Measurements from ENCODE around the gene SLC50A1. TPM values are rescaled to one million over a fixed set of nuclear protein-coding genes. Genes with fewer than 3 reads are reported as not detected.
"Not testable (repeated sequence)": the region's sequence is repeated elsewhere in the genome, so short reads cannot be mapped to it uniquely, and the experiment has no call there.

SLC50A1 gene
- total RNA-seq, 1 donor from 2014 or later = 19.8 TPM

DNA sequence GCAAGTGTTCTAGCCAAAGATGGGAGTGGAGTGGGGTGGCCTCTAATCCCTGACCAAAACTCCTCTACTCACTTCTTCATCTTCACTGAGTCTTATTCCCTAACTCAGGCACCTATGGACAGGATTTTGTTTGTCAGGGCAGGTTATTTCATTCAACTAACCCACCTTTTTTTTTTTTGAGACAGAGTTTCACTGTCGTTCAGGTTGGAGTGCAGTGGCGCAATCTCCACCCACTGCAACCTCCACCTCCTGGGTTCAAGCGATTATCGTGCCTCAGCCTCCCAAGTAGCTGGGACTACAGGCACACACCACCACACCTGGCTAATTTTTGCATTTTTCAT, 32.4 kb downstream of the SLC50A1 start:
- peaks cover 0 to 15% (median 9%) of the 10 kb centered on the region in 3 donors for H3K27me3 ChIP-seq (ENCODE audit: control insufficient read depth in 3 of 3, insufficient read depth in 3 of 3, low read length in 3 of 3)
- H3K9ac ChIP-seq (ENCODE audit: low read depth in 1 of 3, low read length in 3 of 3); H3K4me3 ChIP-seq (ENCODE audit: low read length in 3 of 3); H3K27ac ChIP-seq (ENCODE audit: low read depth, low read length); H3K9me3 ChIP-seq (ENCODE audit: control insufficient read depth in 3 of 3, low read length in 3 of 3): not testable (repeated sequence)
- peaks cover 11 to 19% (median 14%) of the 10 kb centered on the region in 3 donors for H3K36me3 ChIP-seq (ENCODE audit: control insufficient read depth in 3 of 3, insufficient read depth in 3 of 3, low read length in 3 of 3)
- H3K4me1 ChIP-seq (ENCODE audit: control insufficient read depth in 3 of 3, insufficient read depth in 3 of 3, low read length in 3 of 3) = peaks cover 17 to 28% (median 25%) of the 10 kb centered on the region in 3 donors

GRCh38 chr1:155168456-155169210, 33.0 kb downstream of the SLC50A1 start:
- H3K4me3 ChIP-seq (ENCODE audit: low read length in 3 of 3) = no peak overlapping the region
- no peaks in the 10 kb centered on the region for H3K9me3 ChIP-seq (ENCODE audit: control insufficient read depth in 3 of 3, low read length in 3 of 3)
- peaks cover 11 to 19% (median 14%) of the 10 kb centered on the region in 3 donors for H3K36me3 ChIP-seq (ENCODE audit: control insufficient read depth in 3 of 3, insufficient read depth in 3 of 3, low read length in 3 of 3)
- H3K9ac ChIP-seq (ENCODE audit: low read depth in 1 of 3, low read length in 3 of 3) = no peak overlapping the region
- no peak overlapping the region for H3K27ac ChIP-seq (ENCODE audit: low read depth, low read length)
- peaks cover 21 to 32% (median 30%) of the 10 kb centered on the region in 3 donors for H3K4me1 ChIP-seq (ENCODE audit: control insufficient read depth in 3 of 3, insufficient read depth in 3 of 3, low read length in 3 of 3)
- peaks cover 0 to 15% (median 9%) of the 10 kb centered on the region in 3 donors for H3K27me3 ChIP-seq (ENCODE audit: control insufficient read depth in 3 of 3, insufficient read depth in 3 of 3, low read length in 3 of 3)

- Histone ChIP-seq H3K9me3 (ENCODE audit: control insufficient read depth in 3 of 3, low read length in 3 of 3) (no peaks in the 10 kb centered on the region), H3K4me3 (ENCODE audit: low read length in 3 of 3) (no peak overlapping the region), H3K36me3 (ENCODE audit: control insufficient read depth in 3 of 3, insufficient read depth in 3 of 3, low read length in 3 of 3) (peaks cover 11 to 19% (median 14%) of the 10 kb centered on the region in 3 donors), H3K9ac (ENCODE audit: low read depth in 1 of 3, low read length in 3 of 3) (no peak overlapping the region), H3K27me3 (ENCODE audit: control insufficient read depth in 3 of 3, insufficient read depth in 3 of 3, low read length in 3 of 3) (peaks cover 4 to 20% (median 14%) of the 10 kb centered on the region in 3 donors), H3K27ac (ENCODE audit: low read depth, low read length) (no peak overlapping the region), H3K4me1 (ENCODE audit: control insufficient read depth in 3 of 3, insufficient read depth in 3 of 3, low read length in 3 of 3) (peaks cover 22 to 36% (median 32%) of the 10 kb centered on the region in 3 donors)
Measured at GRCh38 chr1:155169541-155169940, 33.9 kb downstream of the SLC50A1 start.

GRCh38 chr1:155170101-155170785, 34.6 kb downstream of the SLC50A1 start:
- Histone ChIP-seq H3K36me3 (ENCODE audit: control insufficient read depth in 3 of 3, insufficient read depth in 3 of 3, low read length in 3 of 3) (peaks cover 11 to 19% (median 14%) of the 10 kb centered on the region in 3 donors), H3K9ac (ENCODE audit: low read depth in 1 of 3, low read length in 3 of 3) (no peak overlapping the region), H3K4me1 (ENCODE audit: control insufficient read depth in 3 of 3, insufficient read depth in 3 of 3, low read length in 3 of 3) (peaks cover 22 to 36% (median 32%) of the 10 kb centered on the region in 3 donors), H3K4me3 (ENCODE audit: low read length in 3 of 3) (no peak overlapping the region), H3K27ac (ENCODE audit: low read depth, low read length) (no peak overlapping the region), H3K27me3 (ENCODE audit: control insufficient read depth in 3 of 3, insufficient read depth in 3 of 3, low read length in 3 of 3) (peaks cover 11 to 26% (median 19%) of the 10 kb centered on the region in 3 donors), H3K9me3 (ENCODE audit: control insufficient read depth in 3 of 3, low read length in 3 of 3) (no peaks in the 10 kb centered on the region)

DNA sequence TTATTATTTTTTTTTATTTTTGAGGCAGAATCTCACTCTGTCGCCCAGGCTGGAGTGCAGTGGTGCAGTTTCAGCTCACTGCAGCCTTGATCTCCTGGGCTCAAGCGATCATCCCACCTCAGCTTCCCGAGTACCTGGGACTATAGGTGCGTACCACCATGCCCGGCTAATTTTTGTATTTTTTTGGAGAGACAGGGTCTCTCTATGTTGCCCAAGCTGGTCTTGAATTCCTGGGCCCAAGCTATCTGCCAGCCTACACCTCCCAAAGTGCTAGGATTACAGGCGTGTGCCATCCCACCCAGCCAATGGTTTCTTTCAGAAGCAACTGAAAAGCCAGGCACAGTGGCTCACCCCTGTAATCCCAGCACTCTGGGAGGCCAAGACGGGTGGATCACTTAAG, 35.2 kb downstream of the SLC50A1 start:
- Histone ChIP-seq H3K27ac (ENCODE audit: low read depth, low read length) (no peak overlapping the region), H3K36me3 (ENCODE audit: control insufficient read depth in 3 of 3, insufficient read depth in 3 of 3, low read length in 3 of 3) (peaks cover 11 to 19% (median 14%) of the 10 kb centered on the region in 3 donors), H3K9me3 (ENCODE audit: control insufficient read depth in 3 of 3, low read length in 3 of 3) (no peaks in the 10 kb centered on the region), H3K9ac (ENCODE audit: low read depth in 1 of 3, low read length in 3 of 3) (no peak overlapping the region), H3K4me3 (ENCODE audit: low read length in 3 of 3) (no peak overlapping the region), H3K4me1 (ENCODE audit: control insufficient read depth in 3 of 3, insufficient read depth in 3 of 3, low read length in 3 of 3) (peaks cover 22 to 35% (median 32%) of the 10 kb centered on the region in 3 donors), H3K27me3 (ENCODE audit: control insufficient read depth in 3 of 3, insufficient read depth in 3 of 3, low read length in 3 of 3) (peaks cover 12 to 28% (median 21%) of the 10 kb centered on the region in 3 donors)

DNA sequence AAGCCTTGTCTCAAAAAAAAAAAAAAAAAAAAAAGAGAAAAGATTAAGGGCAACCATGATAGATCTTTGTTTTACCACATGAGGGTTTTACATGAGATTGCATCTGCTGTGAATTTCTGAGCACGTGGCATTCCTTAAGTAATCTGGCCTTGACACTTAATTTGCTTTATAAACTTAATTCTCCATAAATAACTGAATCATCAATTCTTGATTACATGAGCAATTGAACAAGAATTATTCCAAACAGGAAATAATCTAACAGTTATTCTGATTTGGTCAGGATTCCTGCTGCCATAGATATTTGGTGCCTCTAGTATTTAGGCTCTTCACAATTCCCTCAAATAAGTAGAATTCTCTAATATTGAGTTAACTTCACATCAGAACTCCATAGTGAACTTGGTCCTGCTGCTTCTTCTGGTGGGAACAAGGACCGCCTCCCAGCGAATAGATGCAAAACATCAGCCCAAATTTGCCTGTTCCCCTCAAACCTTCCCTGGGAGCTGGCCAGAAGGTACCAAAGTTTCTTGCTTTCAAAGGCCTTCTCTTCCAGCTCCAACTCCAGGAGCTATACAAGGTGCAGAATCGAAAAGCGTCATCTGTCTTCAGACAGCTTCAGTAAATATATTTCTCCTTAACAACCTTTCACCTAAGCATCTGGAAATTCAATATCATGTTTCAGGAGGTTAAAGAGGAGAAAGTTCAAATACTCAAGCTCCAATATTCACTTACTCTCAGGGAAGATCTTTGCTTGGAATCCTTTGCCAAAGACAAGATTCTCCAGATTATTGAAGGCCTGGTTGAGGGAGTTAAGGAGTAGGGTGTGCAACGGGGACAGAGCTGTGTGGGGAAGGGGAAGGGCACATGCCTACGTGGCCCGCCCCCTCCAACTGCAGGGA, 36.4 kb downstream of the SLC50A1 start:
- Histone ChIP-seq H3K4me1 (ENCODE audit: control insufficient read depth in 3 of 3, insufficient read depth in 3 of 3, low read length in 3 of 3) (peaks cover 18 to 35% (median 28%) of the 10 kb centered on the region in 3 donors), H3K27me3 (ENCODE audit: control insufficient read depth in 3 of 3, insufficient read depth in 3 of 3, low read length in 3 of 3) (peaks cover 12 to 18% (median 12%) of the 10 kb centered on the region in 3 donors), H3K36me3 (ENCODE audit: control insufficient read depth in 3 of 3, insufficient read depth in 3 of 3, low read length in 3 of 3) (peaks cover 11 to 19% (median 14%) of the 10 kb centered on the region in 3 donors), H3K4me3 (ENCODE audit: low read length in 3 of 3) (peak overlapping the region; percentile 89 to 96 (median 93)), H3K27ac (ENCODE audit: low read depth, low read length) (peak overlapping the region; percentile 95), H3K9me3 (ENCODE audit: control insufficient read depth in 3 of 3, low read length in 3 of 3) (no peaks in the 10 kb centered on the region), H3K9ac (ENCODE audit: low read depth in 1 of 3, low read length in 3 of 3) (peak overlapping the region; percentile 91 to 97 (median 94))

- peak within 1 kb of the TSS; percentile 95 for H3K27ac ChIP-seq (ENCODE audit: low read depth, low read length)
- peak within 1 kb of the TSS; percentile 89 to 96 (median 93) for H3K4me3 ChIP-seq (ENCODE audit: low read length in 3 of 3)
- peaks cover 13 to 27% (median 21%) of the 10 kb centered on the region in 3 donors for H3K4me1 ChIP-seq (ENCODE audit: control insufficient read depth in 3 of 3, insufficient read depth in 3 of 3, low read length in 3 of 3)
- peaks cover 12 to 13% (median 12%) of the 10 kb centered on the region in 3 donors for H3K27me3 ChIP-seq (ENCODE audit: control insufficient read depth in 3 of 3, insufficient read depth in 3 of 3, low read length in 3 of 3)
- H3K9me3 ChIP-seq (ENCODE audit: control insufficient read depth in 3 of 3, low read length in 3 of 3) = no peaks in the 10 kb centered on the region
- peaks cover 11 to 19% (median 14%) of the 10 kb centered on the region in 3 donors for H3K36me3 ChIP-seq (ENCODE audit: control insufficient read depth in 3 of 3, insufficient read depth in 3 of 3, low read length in 3 of 3)
- peak within 1 kb of the TSS; percentile 91 to 97 (median 94) for H3K9ac ChIP-seq (ENCODE audit: low read depth in 1 of 3, low read length in 3 of 3)
Measured at GRCh38 chr1:155172732-155173477, 37.3 kb downstream of the SLC50A1 start, which contains the start of gene KRTCAP2. KRTCAP2 (minus strand) TSS chr1:155173304; CDS start chr1:155173224, 80 bp downstream.

DNA sequence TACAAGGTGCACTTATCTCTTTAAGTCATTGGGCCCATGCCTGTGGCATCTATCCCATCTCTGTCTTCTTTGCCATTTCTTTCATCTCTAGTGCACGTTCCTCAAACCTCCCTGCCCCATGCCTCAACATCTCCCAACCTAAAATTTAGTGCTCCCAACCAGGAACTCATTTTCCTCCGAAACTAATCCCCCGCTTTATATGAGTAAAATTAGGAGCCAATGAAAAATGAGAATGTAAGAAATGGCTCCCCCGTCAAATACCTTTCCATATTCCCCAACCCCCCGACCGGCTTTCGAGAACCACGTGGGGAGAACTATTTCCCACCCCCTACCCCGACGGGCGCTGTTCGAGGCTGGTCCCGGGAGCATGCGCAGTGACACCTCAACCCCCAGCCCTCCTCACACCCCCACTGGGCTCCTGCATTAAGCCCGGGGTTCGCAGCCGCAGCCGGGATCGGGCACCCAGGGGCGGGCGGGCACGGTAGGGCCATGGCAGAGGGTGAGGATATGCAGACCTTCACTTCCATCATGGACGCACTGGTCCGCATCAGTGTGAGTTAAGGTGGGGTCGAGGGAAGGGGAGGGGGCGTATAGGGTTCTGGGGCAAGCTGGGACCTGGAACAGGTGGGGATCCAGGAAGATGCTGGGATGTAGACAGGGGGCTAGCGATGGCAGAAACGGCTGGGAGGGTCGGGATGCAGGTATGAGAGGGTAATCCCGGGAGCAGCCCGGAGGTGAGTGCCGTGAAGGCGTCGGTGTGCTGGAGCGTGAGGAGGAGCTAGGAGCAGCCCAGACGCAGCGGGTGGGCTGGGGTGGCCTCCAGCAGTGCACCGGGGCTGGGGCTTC, 38.0 kb downstream of the SLC50A1 start, which contains the start of gene TRIM46:
TRIM46 (plus strand) TSS at position 372 of the 846 bp plus-strand sequence; CDS start at position 490, 118 bp downstream.
- no peaks in the 10 kb centered on the region for H3K9me3 ChIP-seq (ENCODE audit: control insufficient read depth in 3 of 3, low read length in 3 of 3)
- peaks cover 13 to 27% (median 21%) of the 10 kb centered on the region in 3 donors for H3K4me1 ChIP-seq (ENCODE audit: control insufficient read depth in 3 of 3, insufficient read depth in 3 of 3, low read length in 3 of 3)
- H3K27me3 ChIP-seq (ENCODE audit: control insufficient read depth in 3 of 3, insufficient read depth in 3 of 3, low read length in 3 of 3) = peaks cover 12 to 13% (median 12%) of the 10 kb centered on the region in 3 donors
- peak within 1 kb of the TSS; percentile 91 to 97 (median 94) for H3K9ac ChIP-seq (ENCODE audit: low read depth in 1 of 3, low read length in 3 of 3)
- H3K36me3 ChIP-seq (ENCODE audit: control insufficient read depth in 3 of 3, insufficient read depth in 3 of 3, low read length in 3 of 3) = peaks cover 11 to 17% (median 11%) of the 10 kb centered on the region in 3 donors
- H3K27ac ChIP-seq (ENCODE audit: low read depth, low read length) = peak within 1 kb of the TSS; percentile 95
- peak within 1 kb of the TSS; percentile 89 to 96 (median 93) for H3K4me3 ChIP-seq (ENCODE audit: low read length in 3 of 3)
